ENCODE measurements around the gene RABL2B.

RABL2B gene

GRCh38 chr22:50737728-50738648, 45.4 kb downstream of the RABL2B start, which contains the start of gene ACR:
TSS of gene ACR (plus strand) at chr22:50738204. CDS start at chr22:50738236, 32 bp downstream.
- DNase-seq, result no peak

GRCh38 chr22:50735739-50736030, 47.8 kb downstream of the RABL2B start:
- DNase-seq, result no peak

GRCh38 chr22:50734986-50735738, 48.3 kb downstream of the RABL2B start:
- DNase-seq, result no peak

GRCh38 chr22:50734343-50734771, 49.1 kb downstream of the RABL2B start:
- DNase-seq, result no peak

GRCh38 chr22:50733521-50734342, 49.7 kb downstream of the RABL2B start:
- DNase-seq, result no peak

GRCh38 chr22:50732681-50733080, 50.8 kb downstream of the RABL2B start:
- DNase-seq, result no peak

GRCh38 chr22:50731811-50732624, 51.4 kb downstream of the RABL2B start:
- DNase-seq, result peak; percentile 36

- no peak for DNase-seq
These were observed 52.3 kb downstream of the RABL2B start for GRCh38 chr22:50730941-50731661.

GRCh38 chr22:50730013-50730891, 53.2 kb downstream of the RABL2B start:
- no peak for DNase-seq

GRCh38 chr22:50729391-50730012, 53.9 kb downstream of the RABL2B start:
- peak; percentile 76 for DNase-seq

- DNase-seq, result no peak
These were observed 54.9 kb downstream of the RABL2B start for GRCh38 chr22:50728523-50728931.

GRCh38 chr22:50727678-50728522, 55.5 kb downstream of the RABL2B start:
- no peak for DNase-seq

- DNase-seq, result no peak
These were observed 56.6 kb downstream of the RABL2B start for GRCh38 chr22:50726643-50727340.

GRCh38 chr22:50725597-50725996, 57.8 kb downstream of the RABL2B start:
- DNase-seq, result no peak

GRCh38 chr22:50724616-50725015, 58.8 kb downstream of the RABL2B start:
- DNase-seq, result no peak

- no peak for DNase-seq
These were observed 59.4 kb downstream of the RABL2B start for GRCh38 chr22:50723991-50724390.

- DNase-seq, result no peak
These were observed 60.6 kb downstream of the RABL2B start for GRCh38 chr22:50722716-50723428.

Data from COR-L47 (cell line).